ENCODE data around the gene MALAT1. TPM values are rescaled to one million over a fixed set of nuclear protein-coding genes. Genes with fewer than 3 reads are reported as not detected.
A peak's percentile ranks its signal among the peaks of the same experiment; 100 is the strongest.

MALAT1 gene
- total RNA-seq, 1 experiment from 2014 or later, result 10,851 TPM

DNA sequence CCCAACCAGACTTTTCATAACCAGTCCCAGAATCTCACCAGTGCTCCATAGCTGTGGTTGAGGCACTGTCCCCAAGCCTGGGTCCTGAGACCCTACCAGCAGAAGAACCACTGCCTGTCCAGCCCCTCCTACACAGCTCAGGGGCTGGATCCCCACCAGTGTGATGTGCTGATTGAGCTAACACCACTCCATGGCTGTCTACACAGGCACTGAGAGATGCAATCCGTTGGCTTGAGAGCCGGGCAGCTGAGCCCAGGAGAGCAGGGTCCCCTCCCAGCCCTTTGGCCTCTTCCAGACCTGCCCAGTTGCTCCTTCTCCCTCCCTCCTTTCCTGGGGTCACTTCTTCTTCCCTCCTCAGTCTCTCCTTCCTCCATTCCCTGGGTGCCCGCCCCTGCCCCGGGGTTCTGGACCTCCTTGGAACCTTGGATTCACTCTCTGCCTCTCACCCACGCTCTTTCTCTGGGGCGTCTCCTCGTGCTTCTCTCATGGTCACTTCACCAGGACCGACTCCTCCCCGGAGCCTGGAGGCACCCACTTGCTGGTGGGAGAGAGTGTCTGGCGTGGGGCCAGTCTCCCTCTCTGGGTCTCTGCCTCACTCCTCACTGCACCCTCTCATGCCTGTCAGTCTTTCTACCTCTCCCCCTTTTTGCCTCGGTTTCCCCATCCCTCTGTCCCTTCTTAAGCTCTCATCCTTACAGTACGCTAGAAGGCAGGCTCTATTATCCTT is 25.3 kb downstream of the MALAT1 start:
- no peak overlapping the region for H3K27ac Mint-ChIP-seq (ENCODE audit: low read depth, unreplicated experiment)
- TF ChIP-seq, protein P1, sequence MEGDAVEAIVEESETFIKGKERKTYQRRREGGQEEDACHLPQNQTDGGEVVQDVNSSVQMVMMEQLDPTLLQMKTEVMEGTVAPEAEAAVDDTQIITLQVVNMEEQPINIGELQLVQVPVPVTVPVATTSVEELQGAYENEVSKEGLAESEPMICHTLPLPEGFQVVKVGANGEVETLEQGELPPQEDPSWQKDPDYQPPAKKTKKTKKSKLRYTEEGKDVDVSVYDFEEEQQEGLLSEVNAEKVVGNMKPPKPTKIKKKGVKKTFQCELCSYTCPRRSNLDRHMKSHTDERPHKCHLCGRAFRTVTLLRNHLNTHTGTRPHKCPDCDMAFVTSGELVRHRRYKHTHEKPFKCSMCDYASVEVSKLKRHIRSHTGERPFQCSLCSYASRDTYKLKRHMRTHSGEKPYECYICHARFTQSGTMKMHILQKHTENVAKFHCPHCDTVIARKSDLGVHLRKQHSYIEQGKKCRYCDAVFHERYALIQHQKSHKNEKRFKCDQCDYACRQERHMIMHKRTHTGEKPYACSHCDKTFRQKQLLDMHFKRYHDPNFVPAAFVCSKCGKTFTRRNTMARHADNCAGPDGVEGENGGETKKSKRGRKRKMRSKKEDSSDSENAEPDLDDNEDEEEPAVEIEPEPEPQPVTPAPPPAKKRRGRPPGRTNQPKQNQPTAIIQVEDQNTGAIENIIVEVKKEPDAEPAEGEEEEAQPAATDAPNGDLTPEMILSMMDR (IDR thresholded peaks at IDR 0.05; ENCODE audit: unreplicated experiment), result no peak
- no TSS peak for BruUV-seq (replicated peaks)
- H3K36me3 Mint-ChIP-seq (ENCODE audit: insufficient read depth, unreplicated experiment), result peaks cover 23% of the 10 kb centered on the region
- DNase-seq (ENCODE audit: unreplicated experiment), result no peak
- no peaks in the 10 kb centered on the region for H3K9me3 Mint-ChIP-seq (ENCODE audit: unreplicated experiment)
- intact Hi-C loops (cut with micrococcal nuclease), result no loop called here
- H3K4me1 Mint-ChIP-seq (ENCODE audit: insufficient read depth, unreplicated experiment), result peaks cover 10% of the 10 kb centered on the region
- H3K27me3 Mint-ChIP-seq (ENCODE audit: insufficient read depth, unreplicated experiment), result no peaks in the 10 kb centered on the region
- ChIA-PET CTCF (interaction anchor here (0.6 to 2.5 kb wide), 3 partner anchors 17 to 153 kb away, joined by 3 to 8 read pairs (median 3); no protein-coding TSS in a partner anchor), POLR2A (interaction anchor here (1.1 to 3.3 kb wide), 8 partner anchors 15 to 137 kb away, joined by 3 to 17 read pairs (median 8); partner anchors contain the start of genes FAM89B and MALAT1)
- H3K4me3 Mint-ChIP-seq (ENCODE audit: unreplicated experiment), result peak overlapping the region; percentile 88

DNA sequence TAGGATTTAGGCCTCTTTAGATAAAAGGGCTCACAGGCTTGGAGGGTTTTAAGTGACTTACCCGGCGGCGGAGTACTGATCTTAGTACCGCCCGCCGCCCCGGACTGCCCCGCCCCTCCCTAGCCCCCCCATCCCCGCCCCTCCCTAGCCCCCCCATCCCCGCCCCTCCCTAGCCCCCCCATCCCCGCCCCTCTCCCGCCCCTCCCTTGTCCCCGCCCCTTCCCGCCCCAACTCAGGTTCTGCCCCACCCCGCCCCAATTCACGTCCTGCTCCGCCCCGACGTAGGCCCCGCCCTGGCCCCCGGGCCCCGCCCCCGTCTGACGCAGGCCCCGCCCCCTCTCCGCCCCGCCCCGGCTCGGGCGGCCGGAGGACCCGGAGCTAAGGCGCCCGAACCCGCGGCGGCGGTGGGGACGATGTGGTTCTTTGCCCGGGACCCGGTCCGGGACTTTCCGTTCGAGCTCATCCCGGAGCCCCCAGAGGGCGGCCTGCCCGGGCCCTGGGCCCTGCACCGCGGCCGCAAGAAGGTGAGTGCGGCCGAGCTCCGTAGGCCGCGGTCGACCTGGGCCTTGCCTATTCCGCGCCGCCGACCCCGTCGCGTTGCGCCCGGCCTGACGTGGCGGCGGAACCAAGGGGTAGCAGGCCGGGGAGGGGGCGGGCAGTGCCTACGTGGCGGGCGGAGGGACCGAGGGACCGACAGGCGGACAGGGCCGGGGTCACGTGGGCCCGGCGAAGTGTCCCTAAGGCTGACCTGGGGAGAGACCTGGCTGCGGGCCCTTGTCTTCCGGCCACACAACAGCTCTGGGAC is 26.1 kb downstream of the MALAT1 start, which contains the start of gene SCYL1:
TSS of gene SCYL1 (plus strand) at position 343 of the 805 bp plus-strand sequence. CDS start at position 414, 71 bp downstream.
- Mint-ChIP-seq H3K27ac (ENCODE audit: low read depth, unreplicated experiment) (peak within 1 kb of the TSS; percentile 90), H3K27me3 (ENCODE audit: insufficient read depth, unreplicated experiment) (no peaks in the 10 kb centered on the region), H3K36me3 (ENCODE audit: insufficient read depth, unreplicated experiment) (peaks cover 23% of the 10 kb centered on the region), H3K4me1 (ENCODE audit: insufficient read depth, unreplicated experiment) (peaks cover 10% of the 10 kb centered on the region), H3K4me3 (ENCODE audit: unreplicated experiment) (peak within 1 kb of the TSS; percentile 88), H3K9me3 (ENCODE audit: unreplicated experiment) (no peaks in the 10 kb centered on the region)
- TF ChIP-seq, protein P1 (IDR thresholded peaks at IDR 0.05; ENCODE audit: unreplicated experiment), result no peak
- CTCF ChIA-PET, result interaction anchor here (0.5 to 2.5 kb wide), 5 partner anchors 15 to 154 kb away, joined by 3 to 8 read pairs (median 4); no protein-coding TSS in a partner anchor
- DNase-seq (ENCODE audit: unreplicated experiment), result peak; percentile 71
- intact Hi-C loops (cut with micrococcal nuclease), result no loop called here
- BruUV-seq (replicated peaks), result no TSS peak
- POLR2A ChIA-PET, result interaction anchor here (0.7 to 3.3 kb wide), 17 partner anchors 11 to 187 kb away, joined by 3 to 17 read pairs (median 4); partner anchors contain the start of genes EHBP1L1, FAM89B, KAT5 and MALAT1

DNA sequence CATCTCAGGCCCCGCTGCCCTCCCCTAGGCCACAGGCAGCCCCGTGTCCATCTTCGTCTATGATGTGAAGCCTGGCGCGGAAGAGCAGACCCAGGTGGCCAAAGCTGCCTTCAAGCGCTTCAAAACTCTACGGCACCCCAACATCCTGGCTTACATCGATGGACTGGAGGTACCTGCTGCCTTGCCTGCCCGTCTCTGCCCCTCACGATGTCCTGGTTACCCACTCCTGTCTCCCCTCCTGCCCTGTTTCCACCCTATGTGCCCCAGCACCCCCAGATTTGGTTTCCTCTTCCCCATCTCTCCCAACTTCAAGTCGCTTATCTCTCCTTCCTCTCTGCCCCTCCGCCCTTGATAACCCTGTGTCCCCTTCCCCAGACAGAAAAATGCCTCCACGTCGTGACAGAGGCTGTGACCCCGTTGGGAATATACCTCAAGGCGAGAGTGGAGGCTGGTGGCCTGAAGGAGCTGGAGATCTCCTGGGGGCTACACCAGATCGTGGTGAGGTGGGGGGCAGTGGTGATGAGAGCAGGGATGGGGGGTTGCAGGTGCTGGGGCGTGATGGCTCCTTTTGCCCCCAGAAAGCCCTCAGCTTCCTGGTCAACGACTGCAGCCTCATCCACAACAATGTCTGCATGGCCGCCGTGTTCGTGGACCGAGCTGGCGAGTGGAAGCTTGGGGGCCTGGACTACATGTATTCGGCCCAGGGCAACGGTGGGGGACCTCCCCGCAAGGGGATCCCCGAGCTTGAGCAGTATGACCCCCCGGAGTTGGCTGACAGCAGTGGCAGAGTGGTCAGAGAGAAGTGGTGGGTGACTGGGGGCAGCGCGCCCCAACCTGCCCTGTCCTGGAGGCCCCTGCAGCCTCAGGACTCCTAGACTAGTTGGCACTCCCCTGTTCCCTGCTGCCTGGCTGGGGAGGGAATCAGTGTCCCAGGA is 27.0 kb downstream of the MALAT1 start:
- DNase-seq (ENCODE audit: unreplicated experiment), result no peak
- intact Hi-C loops (cut with micrococcal nuclease), result no loop called here
- TSS peak; percentile 50 for BruUV-seq (replicated peaks)
- Mint-ChIP-seq H3K4me1 (ENCODE audit: insufficient read depth, unreplicated experiment) (peaks cover 10% of the 10 kb centered on the region), H3K9me3 (ENCODE audit: unreplicated experiment) (no peaks in the 10 kb centered on the region), H3K36me3 (ENCODE audit: insufficient read depth, unreplicated experiment) (peaks cover 29% of the 10 kb centered on the region), H3K27ac (ENCODE audit: low read depth, unreplicated experiment) (peak overlapping the region; percentile 90), H3K4me3 (ENCODE audit: unreplicated experiment) (peak overlapping the region; percentile 88), H3K27me3 (ENCODE audit: insufficient read depth, unreplicated experiment) (no peaks in the 10 kb centered on the region)
- ChIA-PET POLR2A (interaction anchor here (0.7 to 3.3 kb wide), 16 partner anchors 9 to 186 kb away, joined by 3 to 17 read pairs (median 3); partner anchors contain the start of genes EHBP1L1, FAM89B, KAT5 and MALAT1), CTCF (interaction anchor here (0.7 to 2.5 kb wide), 5 partner anchors 14 to 68 kb away, joined by 3 to 8 read pairs (median 4); no protein-coding TSS in a partner anchor)
- TF ChIP-seq, protein P1 (IDR thresholded peaks at IDR 0.05; ENCODE audit: unreplicated experiment), result no peak
